ENCODE results near the gene PXDN.
"Not testable (repeated sequence)": the region's sequence is repeated elsewhere in the genome, so short reads cannot be mapped to it uniquely, and the experiment has no call there.

PXDN gene

DNA sequence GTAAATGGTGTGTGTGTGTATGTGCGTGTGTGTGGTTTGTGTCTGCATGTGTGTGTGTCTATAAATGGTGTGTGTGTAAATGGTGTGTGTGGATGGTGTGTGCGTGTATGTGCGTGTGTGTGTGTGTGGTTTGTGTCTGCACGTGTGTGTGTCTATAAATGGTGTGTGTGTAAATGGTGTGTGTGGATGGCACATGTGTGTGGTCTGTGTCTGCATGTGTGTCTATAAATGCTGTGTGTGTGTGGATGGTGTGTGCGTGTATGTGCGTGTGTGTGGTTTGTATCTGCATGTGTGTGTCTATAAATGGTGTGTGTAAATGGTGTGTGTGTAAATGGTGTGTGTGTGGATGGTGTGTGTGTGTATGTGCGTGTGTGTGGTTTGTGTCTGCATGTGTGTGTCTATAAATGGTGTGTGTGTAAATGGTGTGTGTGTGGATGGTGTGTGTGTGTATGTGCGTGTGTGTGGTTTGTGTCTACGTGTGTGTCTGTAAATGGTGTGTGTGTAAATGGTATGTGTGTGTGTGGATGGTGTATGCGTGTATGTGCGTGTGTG, 64.8 kb downstream of the PXDN start:
- DNase-seq: not testable (repeated sequence)

- DNase-seq: not testable (repeated sequence)
Observed at GRCh38 chr2:1679065-1679464, 65.2 kb downstream of the PXDN start.

DNA sequence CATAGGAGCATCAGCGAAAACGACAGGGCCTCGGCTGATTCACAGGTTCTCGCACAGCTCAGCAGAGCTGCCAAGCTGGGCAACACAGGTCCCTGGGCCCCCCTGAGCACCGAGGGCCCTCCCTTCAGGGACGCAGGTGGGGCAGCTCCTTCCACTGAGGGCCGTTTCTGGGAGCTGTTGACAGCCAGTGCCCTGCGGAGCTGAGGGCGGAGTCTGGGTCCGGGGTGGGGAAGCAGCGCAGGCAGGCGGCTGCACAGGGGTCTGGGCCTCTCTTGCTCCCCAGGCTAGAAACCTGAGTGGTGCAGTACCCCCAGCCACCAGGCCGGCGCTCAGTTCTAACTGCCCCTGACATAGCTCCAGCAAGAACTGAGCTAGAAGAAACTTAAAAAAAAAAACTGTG, 65.7 kb downstream of the PXDN start:
- no peak for DNase-seq

DNA sequence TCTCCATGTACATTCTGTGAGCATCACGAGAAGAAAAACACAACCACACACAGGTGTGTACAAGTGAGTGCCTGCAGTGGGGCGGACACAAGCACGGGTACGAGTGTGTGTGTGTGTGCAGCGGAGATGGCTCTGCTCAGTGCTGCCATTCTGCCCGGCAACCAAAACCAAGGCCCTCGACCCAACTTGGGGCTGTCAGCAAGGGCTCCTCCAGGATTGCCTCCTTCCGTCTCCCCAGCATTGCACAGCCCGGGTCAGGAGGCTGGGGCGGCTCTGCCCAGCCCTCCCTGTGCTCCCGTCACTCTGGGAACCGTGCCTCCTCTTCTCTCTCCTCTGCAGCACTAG, 66.5 kb downstream of the PXDN start:
- DNase-seq: no peak

DNA sequence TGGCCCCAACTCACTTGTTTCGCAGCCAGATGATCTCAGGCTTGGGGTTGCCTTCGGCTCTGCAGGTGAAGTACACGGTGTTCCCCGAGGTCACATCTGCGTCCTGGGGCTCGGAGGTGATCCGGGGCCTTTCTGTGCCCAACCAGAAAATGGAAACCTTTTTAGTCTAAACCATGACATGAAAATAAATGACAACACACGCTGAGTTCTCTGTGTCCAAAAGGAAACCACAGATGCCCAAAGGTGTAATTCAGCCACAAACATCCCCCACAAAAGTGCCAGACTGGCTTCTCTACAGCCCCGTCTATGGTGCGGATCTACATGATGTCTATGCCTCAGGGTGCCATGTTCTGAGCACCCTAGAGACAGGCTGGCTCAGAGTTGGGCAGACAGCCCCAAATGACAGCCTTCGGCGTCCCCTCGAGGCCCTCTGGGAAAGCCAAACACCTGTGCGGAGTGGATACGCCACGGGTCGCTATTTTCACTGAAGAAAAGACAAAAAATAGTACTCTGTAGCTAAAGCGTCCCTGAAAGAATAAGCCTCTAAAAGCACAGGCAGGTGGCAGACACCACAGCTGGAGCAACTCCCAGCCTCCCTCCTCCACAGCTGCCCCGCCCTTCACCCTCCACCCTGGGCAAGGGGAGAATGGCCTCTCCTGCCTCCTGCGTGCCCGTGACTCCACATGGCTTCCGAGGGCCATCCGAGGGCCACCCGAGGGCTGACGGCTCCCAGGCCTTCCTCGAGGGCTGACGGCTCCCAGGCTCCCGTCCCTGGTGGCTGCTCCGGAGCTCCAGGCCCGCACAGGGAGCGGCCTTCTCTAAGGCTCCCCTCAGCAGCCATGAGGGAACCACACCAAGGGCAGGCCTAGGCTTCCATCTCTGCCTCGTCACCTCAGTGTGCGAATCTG, 67.1 kb downstream of the PXDN start:
- no peak for DNase-seq

DNA sequence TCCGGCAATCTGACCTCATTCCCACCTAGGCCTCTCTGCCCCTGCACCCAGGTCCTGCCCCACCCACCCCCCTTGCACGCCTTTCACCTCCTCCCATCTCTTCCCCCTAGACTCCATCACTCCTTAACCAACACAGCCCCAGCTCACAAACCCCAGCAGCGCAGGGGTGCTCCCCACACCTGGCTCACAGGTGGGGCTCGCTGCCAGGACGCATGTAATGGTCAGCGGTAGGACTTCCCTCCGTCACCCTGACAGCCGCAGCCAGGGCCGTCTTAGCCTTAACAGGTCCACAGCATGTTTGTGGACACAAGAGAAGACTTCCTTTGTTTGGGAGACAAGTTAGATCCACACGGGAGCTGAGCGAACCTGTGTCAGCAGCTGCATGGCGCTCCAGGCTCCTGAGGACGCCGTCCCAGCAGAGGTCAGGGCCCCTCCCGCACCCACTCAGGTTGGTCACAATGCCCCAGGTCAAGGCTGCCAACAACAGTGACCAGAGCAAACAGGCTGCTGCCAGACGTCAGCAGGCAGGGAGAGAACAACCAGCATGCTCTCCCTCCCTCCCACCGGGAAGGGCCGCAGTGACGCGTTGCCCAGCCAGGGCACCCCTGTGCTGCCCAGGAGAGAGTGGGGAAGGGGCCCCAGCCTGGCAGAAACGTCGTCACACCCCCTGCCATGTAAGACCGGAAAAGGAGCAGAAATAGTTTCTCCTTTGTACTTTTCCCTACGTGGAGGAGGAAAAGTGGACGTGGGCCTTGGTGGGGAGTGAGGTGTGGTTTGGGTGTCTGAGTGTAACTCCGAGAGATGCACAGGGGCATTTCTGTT, 68.0 kb downstream of the PXDN start:
- DNase-seq: no peak

DNA sequence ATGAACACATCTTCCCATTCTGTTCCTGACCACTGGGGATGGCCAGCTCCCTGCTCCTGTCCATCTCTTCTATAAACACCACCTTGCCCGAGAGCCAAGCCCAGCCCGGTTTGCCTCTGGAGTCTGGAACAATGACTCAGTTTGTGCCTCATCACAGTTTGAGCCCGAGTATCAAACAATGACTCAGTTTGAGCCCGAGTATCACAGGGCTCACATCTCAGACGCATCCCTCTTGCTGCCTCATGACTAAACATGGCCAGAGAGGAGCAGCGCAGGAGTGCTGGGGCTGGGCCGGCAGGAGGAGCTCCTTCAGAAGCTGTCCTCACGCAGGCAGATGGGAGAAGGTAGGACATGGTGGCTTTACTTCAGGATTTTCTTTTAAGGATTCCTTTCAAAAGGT, 68.7 kb downstream of the PXDN start:
- no peak for DNase-seq

DNA sequence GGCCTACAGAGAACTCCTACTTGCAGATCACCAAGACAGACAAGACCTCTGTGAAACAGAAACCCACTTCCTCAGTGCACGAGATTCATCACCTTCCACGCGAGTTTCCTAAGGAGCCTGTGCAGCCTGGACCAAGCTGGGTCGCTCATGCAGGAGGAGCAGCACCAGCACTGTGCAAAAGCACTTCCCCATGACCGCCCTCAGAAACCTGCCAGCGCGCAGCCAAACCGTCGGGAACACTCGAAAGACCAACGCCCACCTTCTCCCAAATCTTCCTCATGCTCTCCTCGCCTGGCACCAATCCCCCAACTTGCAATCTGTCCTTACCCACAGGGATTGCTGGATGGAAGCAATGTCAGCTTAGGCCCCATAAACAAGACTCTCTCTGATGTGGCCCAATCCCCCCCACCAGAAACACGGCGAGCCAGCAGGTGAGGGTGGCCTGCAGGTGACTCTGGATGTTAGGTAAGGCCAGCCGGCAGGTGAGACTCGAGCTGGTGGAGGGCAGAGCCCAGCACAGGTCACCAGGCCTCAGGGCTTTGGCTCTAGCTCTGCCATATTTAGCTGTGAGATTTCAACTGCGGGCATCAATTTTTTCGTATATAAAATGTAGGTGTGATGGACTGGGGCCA, 69.4 kb downstream of the PXDN start:
- DNase-seq: no peak

GRCh38 chr2:1674276-1674675, 70.0 kb downstream of the PXDN start:
- DNase-seq: no peak

DNA sequence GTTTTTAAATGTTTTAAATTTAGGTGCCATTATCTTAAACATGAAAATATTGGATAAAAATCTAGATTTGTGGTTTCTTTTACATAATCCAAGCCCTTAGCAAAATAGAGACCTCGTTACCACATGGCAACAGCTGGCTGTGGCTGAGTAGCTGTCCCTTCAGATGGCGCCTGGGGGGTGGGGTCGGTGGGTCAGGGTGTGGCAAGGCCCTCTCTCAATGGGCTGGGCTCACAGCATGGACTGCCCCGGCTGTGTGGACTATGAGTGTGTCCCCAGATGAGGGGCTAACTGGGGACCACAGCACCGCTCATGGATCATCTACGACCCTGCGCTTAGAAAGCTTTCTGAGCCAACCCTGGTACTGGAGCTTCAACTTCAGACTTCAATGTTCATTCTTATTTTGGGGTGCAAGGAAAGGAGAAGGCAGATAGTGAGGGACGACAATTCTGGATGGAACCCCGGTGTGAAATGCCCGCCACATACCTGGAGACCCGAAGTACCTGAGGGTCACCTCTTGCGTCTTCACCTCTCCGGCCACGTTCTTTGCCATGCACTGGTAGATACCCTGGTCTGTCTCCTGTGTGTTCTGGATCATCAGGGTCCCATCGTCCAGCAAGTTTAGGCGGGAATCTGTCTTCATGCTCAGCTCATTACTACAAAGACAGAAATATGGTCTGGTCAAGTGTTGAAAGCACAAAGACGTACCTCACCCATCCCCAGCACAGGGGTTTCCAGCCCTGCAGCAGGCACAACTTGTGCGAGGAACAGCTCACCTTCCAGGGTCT, 71.0 kb downstream of the PXDN start:
- no peak for DNase-seq

GRCh38 chr2:1672738-1673137, 71.6 kb downstream of the PXDN start:
- no peak for DNase-seq

GRCh38 chr2:1671916-1672315, 72.4 kb downstream of the PXDN start:
- no peak for DNase-seq

GRCh38 chr2:1670636-1671035, 73.7 kb downstream of the PXDN start:
- DNase-seq: no peak

GRCh38 chr2:1665761-1666505, 78.4 kb downstream of the PXDN start:
- no peak for DNase-seq

DNA sequence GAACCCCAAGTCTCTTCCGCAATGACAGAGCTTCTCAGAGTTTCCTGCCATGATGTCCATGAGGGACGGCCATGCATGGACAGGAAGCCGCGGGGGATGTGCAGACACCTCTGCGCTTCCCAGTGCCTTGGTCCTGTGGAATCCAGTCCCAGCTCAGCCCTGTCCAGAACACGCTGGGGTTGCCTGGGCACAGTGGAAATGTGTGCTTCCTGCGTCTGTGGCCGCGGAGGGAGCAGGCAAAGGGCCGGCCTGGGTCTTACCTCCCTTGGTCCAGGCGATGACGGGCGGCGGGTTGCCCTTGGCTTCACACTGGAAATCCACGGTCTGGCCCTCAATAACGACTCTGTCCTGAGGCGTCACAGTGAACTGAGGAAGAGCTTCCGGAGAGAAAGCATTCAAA, 79.6 kb downstream of the PXDN start:
- DNase-seq: no peak

GRCh38 chr2:1664076-1664605, 80.2 kb downstream of the PXDN start:
- no peak for DNase-seq

GRCh38 chr2:1663621-1664020, 80.7 kb downstream of the PXDN start:
- no peak for DNase-seq

GRCh38 chr2:1662606-1663180, 81.6 kb downstream of the PXDN start:
- DNase-seq: no peak

GRCh38 chr2:1661891-1662605, 82.3 kb downstream of the PXDN start:
- no peak for DNase-seq
